Right ventricle myocardium inferior (tissue), 1 donor: ENCODE data around the gene NOC4L. TPM values are rescaled to one million over a fixed set of nuclear protein-coding genes. Genes with fewer than 3 reads are reported as not detected.

Experiments used
- ATAC-seq: fragments of 200-7000 bp; cut with Tn5 transposase; one replicate; pipeline ENCODE4 v1.9.1; 2020; ENCODE audit warnings: mild to moderate bottlenecking, moderate library complexity
- DNase-seq: peaks from one replicate; pipeline ENCODE4 v3.0.0; 2021; ENCODE audit errors: missing footprints
- intact Hi-C: fragments of 100-400 bp; cut with DNase I; formaldehyde crosslinking; loops from one replicate; pipeline ENCODE4 v1.11.0; 2022
- total RNA-seq: library from RNA; stranded (reverse); fragmentation: NEBNext Ultra II Directional; extraction: Animal tissue kit (Norgen Biotek cat#: 25700); gene quantifications from one replicate; pipeline ENCODE4 v1.2.1, GENCODE V29; 2021
- donor health status: DM: no; HTN: yes; CAD: no; lungs with severe emphysema.

NOC4L gene
- total RNA-seq, 1 donor from 2014 or later: 9.2 TPM

GRCh38 chr12:132152953-132153352, 8.7 kb downstream of the NOC4L start:
- no peak for ATAC-seq
- intact Hi-C loops: loop anchor here (10.0 kb wide), 1 partner anchor 462 kb away; the partner anchor contains the start of genes LRCOL1 and P2RX2
- no peak for DNase-seq

DNA sequence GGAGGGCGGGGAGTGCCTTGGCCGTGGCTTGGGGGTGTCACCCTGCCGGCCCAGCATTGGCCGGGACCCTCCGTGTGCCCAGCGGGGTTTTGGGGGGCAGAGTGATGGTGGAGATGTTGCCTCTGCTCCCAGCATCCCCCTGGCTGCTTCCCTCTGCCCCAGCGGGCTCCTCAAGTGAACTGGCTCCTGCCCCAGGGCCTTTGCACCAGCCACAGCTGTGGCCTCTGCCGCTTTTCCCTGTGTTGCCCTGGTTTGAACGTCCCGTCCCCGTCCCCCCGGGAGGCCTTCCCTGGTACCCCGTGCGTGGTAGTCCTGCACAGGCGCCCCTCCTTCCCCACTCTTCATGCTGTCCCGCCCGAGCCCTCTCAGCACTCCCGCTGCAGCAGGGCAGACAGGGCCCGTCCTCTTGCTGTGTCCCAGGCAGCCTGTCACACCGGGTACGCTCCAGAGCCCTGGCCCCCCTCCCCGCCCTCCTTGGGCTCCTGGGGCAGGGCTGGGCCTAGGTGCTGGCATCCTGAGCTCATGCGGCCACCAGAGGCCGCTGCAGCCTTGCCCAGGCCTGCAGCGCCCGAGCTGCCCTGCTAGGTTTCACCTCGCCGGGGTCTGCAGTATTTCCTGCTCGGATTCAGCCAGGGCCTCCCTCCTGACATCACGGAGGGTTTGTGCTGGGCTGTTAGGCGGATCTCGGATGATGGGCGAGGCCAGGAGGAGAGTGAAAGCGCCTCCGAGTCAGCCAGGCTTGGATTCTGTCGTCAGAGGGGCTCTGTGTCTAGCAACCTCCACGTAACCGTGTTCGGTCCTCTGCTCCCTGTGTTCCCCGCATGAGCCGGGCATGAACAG, 9.5 kb downstream of the NOC4L start:
- ATAC-seq: peak; percentile 89
- DNase-seq: peak; percentile 79
- intact Hi-C loops: loop anchor here (2.0 to 10.0 kb wide), 2 partner anchors 65 to 461 kb away; partner anchors contain the start of genes LRCOL1 and P2RX2

DNA sequence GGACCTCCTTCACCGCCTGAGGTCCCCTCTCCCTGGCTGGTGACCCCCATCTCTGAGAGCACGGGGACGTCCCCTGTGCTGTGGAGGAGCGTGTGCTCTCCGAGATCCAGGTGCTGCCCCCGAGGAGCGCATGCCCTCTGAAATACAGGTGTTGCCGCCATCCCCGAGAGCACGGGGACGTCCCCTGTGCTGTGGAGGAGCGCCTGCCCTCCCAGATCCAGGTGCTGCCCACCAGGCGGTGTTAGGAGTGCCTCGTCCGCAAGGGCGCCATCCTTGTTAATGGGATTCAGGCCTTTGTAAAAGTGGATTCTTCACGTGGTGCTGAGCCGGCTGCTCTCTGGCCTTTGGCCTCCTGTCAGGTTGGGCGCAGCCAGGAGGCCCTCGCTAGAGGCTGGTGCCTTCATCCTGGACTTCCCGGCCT, 10.1 kb downstream of the NOC4L start:
- intact Hi-C loops: loop anchor here (2.0 to 10.0 kb wide), 2 partner anchors 64 to 460 kb away; partner anchors contain the start of genes LRCOL1 and P2RX2
- ATAC-seq (peak; percentile 2), DNase-seq (peak; percentile 11)

DNA sequence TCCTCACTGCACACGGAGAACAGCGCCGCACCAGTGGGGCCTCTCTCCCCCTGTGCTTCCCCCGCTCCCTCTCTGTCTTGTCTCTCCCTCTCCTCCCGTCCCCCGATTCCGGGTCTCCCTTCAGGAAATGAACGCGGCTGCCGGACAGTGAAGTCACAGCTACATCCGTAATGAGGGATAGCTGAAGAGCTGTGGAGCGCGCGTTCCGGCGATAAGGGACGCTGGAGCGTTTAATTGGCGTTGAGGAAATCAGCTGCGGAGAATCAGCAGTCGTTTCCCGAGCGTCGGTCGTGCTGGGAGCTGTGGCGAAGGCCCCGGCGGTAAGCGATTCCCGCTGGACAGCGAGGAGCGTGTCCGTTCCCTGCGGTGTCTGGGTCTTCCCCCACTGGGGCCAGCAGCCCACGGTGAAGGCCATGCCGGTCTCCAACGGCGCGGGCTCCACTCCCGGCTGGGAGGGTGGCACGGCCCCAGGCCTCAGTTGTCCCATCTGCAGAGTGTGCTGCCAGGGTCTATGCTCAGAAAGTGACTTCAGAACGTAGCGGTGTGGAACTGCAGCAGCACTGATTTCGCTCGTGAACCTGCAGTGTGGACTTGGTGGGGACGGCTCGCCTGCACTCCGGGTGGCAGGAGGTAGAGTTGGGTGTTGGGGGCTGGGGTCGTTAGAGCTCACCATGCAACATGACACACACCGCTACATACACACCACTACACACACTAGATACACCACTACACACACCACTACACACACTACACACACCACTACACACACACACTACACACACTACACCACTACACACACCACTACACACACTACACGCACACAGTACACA, 10.9 kb downstream of the NOC4L start:
- no peak for ATAC-seq
- peak; percentile 53 for DNase-seq
- intact Hi-C loops: loop anchor here (2.0 to 10.0 kb wide), 2 partner anchors 64 to 460 kb away; partner anchors contain the start of genes LRCOL1 and P2RX2

DNA sequence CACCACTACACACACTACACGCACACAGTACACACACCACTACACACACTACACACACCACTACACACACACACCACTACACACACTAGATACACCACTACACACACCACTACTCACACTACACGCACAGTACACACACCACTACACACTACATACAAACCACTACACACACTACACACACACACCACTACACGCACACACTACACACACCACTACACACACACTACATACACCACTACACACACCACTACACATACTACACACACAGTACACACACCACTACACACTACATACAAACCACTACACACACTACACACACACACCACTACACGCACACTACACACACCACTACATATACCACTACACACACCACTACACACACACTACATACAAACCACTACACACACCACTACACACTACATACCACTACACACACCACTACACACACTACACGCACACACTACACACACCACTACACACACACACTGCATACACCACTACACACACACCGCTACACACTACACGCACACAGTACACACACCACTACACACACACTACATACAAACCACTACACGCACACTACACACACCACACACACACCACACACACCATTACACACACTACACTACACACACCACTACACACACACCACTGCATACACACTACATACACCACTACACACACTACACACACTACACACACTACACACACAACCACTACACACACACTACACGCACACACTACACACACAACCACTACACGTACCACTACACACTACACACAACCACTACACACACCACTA, 11.7 kb downstream of the NOC4L start:
- intact Hi-C loops: loop anchor here (2.0 to 10.0 kb wide), 2 partner anchors 63 to 459 kb away; partner anchors contain the start of genes LRCOL1 and P2RX2

DNA sequence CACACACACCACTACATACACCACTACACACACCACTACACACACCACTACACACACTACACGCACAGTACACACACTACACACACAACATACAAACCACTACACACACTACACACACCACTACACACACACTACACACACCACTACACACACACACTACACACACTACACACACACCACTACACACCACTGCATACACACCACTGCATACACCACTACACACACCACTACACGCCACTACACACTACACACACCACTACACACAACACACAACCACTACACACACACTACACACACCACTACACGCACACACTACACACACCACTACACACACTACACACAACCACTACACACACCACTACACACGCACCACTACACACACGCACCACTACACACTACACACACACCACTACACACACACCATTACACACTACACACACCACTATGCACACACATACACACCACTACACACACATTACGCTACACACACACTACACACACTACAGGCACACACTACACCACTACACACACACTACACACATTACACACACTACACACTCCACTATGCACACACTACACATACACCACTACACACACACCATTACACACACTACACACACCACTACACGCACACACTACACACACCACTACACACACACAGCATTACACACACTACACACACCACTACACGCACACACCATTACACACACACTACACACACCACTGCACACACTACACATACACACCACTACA, 12.5 kb downstream of the NOC4L start:
- DNase-seq (no peak), ATAC-seq (no peak)
- intact Hi-C loops: loop anchor here (10.0 kb wide), 1 partner anchor 458 kb away; the partner anchor contains the start of genes LRCOL1 and P2RX2

More for the DNA sequence above, 11.7 kb downstream of the NOC4L start:
- no peak for ATAC-seq
- DNase-seq: no peak

DNA sequence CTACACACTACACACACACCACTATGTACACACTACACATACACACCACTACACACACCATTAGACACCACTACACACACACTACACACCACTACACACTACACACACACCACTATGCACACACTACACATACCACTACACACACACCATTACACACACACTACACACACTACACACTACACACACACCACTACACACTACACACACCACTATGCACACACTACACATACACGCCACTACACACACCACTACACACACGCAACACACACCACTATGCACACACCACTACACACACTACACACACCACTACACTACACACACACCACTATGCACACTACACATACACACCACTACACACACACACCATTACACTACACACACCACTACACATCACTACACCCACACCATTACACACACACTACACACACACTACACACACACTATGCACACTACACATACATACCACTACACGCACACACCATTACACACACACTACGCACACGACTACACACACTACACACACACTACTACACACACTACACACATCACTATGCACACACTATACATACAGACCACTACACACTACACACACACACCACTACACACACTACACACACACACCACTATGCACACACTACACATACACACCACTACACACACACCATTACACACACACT, 13.6 kb downstream of the NOC4L start:
- intact Hi-C loops: loop anchor here (10.0 kb wide), 1 partner anchor 457 kb away; the partner anchor contains the start of genes LRCOL1 and P2RX2
- DNase-seq: no peak
- ATAC-seq: no peak

DNA sequence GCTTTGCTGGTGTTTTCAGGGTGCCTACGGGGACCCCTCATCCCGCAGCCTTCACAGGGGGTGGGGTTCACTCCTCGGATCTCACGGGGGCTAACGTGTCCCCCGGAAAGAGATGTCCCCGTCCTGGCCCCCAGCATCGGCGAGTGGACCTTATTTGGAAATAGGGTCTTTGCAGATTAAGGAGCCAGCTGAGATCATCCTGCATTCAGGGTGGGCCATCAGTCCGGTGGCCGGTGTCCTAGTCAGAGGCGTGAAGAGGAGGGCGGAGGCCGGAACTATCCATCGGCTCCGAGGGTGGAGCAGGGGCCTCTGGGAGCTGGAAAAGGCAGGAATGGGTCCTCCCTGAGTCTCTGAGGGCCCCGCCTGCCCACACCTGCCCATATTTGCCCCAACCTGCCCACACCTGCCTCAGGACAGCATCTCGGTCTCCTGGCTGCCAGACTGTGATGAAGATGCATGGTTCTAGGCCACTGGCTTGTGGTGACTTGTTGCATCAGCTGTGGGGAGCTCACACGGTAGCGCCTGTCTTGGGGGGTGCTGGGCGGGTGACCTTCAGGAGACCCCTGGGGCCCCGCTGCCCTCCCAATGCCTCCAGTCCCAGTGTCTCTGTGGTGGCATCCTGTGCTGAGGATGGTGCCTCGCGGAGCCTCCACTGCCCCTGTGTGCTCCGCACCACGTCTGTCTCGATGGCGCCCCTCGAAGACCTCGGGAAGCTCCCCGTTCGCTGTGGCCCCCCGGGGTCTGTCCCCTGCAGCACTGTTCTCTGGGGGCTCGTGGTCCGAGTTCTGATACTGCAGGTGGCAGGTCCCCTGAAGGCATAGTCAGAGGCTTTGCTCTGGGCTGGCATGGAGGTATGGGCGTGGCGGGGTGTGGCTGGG, 14.7 kb downstream of the NOC4L start:
- DNase-seq (peak; percentile 53), ATAC-seq (no peak)
- intact Hi-C loops: loop anchor here (10.0 kb wide), 1 partner anchor 456 kb away; the partner anchor contains the start of genes LRCOL1 and P2RX2

- intact Hi-C loops: loop anchor here (10.0 kb wide), 1 partner anchor 455 kb away; the partner anchor contains the start of genes LRCOL1 and P2RX2
- ATAC-seq (no peak), DNase-seq (peak; percentile 47)
Measured at GRCh38 chr12:132159555-132160003, 15.3 kb downstream of the NOC4L start.

DNA sequence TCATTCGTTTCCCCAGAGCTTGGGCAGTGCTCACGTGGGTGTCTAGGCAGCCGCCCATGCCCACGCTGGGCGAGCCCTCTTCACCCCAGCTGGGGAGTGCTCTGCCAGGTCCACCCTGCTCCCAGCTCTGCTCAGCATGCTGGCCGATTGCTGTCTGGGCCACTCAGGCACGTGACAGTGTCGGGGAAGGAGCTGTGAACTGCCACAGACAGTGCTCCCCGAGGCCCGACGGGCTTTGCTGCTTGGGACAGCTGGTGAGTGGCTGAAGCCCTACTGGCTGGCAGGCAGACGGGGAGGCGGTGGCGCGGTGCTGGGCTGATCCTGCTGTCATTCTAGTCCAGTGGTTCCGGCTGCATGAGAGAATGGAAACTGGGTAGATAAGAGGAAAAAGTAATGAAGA, 15.8 kb downstream of the NOC4L start:
- intact Hi-C loops: no loop called here
- DNase-seq (peak; percentile 66), ATAC-seq (no peak)

GRCh38 chr12:132160601-132161035, 16.4 kb downstream of the NOC4L start:
- ATAC-seq: no peak
- intact Hi-C loops: no loop called here
- DNase-seq: no peak

DNA sequence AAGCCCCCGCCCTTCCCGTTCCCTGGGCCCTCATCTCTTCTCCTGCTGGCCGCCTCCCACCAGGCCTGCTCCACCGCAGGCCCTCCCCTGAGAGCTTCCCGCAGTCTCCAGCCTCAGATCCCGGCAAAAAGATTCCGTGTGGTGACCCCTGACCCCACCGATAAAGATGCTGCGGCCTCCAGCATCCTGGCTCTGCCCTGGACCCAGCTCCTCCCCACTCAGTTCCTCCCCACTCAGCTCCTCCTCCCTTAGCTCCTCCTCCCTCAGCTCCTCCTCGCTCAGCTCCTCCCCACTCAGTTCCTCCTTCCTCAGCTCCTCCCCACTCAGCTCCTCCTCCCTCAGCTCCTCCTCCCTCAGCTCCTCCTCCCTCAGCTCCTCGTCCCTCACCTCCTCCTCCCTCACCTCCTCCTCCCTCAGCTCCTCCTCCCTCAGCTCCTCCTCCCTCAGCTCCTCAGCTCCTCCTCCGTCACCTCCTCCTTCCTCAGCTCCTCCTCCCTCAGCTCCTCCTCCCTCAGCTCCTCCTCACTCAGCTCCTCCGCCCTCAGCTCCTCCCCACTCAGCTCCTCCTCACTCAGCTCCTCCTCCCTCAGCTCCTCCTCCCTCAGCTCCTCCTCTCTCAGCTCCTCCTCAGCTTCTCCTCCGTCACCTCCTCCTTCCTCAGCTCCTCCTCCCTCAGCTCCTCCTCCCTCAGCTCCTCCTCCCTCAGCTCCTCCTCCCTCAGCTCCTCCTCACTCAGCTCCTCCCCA, 17.0 kb downstream of the NOC4L start:
- DNase-seq (no peak), ATAC-seq (no peak)
- intact Hi-C loops: no loop called here

DNA sequence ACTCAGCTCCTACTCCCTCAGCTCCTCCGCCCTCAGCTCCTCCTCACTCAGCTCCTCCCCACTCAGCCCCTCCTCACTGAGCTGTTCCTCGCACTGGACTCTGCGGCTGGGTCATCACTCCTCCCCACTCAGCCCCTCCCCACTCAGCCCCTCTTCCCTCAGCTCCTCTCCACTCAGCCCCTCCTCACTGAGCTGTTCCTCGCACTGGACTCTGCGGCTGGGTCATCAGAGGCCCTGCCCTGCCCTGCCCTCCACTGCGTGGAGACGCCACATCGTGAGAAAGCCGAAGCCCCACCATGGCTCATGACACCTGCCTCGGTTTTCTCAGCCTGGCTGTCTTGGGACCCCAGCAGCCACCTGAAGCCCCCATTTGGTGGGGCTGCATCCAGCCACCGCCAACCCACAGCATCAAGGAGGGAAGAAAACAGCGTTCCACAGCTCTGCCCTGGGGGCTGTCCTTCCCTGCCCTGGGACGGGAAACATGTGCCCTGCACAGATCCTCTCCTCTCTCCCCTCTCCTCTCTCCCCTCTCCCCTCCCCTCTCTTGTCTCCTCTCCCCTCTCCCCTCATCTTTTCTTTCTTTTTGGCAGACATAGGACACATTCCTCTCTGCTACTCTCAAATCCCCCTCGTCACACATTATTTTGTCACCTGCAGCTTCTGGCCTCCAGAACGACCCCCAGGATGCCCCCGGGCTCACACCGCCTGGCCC, 17.7 kb downstream of the NOC4L start:
- intact Hi-C loops: no loop called here
- DNase-seq: no peak
- no peak for ATAC-seq

GRCh38 chr12:132162508-132163031, 18.3 kb downstream of the NOC4L start:
- DNase-seq (peak; percentile 70), ATAC-seq (peak; percentile 27)
- intact Hi-C loops: no loop called here
